Neural cell (in vitro differentiated cells): Measurements from ENCODE around the gene CAMK2D. TPM values are rescaled to one million over a fixed set of nuclear protein-coding genes. Genes with fewer than 3 reads are reported as not detected.

Experiments
- H2AFZ ChIP-seq: fragments of 200-600, 300-800 bp; sonication (generic), shearing (Covaris generic); 2 replicates; pipeline ENCODE4 v1.6.0; 2014; ENCODE audit warnings: low read depth, mild to moderate bottlenecking, antibody characterized with exemption, low read length, moderate library complexity
- H3F3A ChIP-seq: fragments of 200-600 bp; shearing (Covaris generic); 2 replicates; pipeline ENCODE4 v1.6.1; 2016; ENCODE audit warnings: mild to moderate bottlenecking, moderate library complexity, mixed read lengths, antibody characterized with exemption, low read length; ENCODE audit not compliant: insufficient read depth, poor library complexity, severe bottlenecking
- H3K27ac ChIP-seq: fragments of 200-600, 300-800 bp; sonication (generic), shearing (Covaris generic); 2 replicates; pipeline ENCODE4 v1.5.1; 2014; ENCODE audit warnings: mild to moderate bottlenecking, low read length, moderate library complexity
- H3K27me3 ChIP-seq: fragments of 300-800, 200-600 bp; sonication (generic), shearing (Covaris generic); 2 replicates; pipeline ENCODE4 v1.6.0; 2014; ENCODE audit warnings: mild to moderate bottlenecking, low read depth, low read length, moderate library complexity; ENCODE audit not compliant: insufficient read depth
- H3K36me3 ChIP-seq: fragments of 300-800, 200-600 bp; sonication (generic), shearing (Covaris generic); 2 replicates; pipeline ENCODE4 v1.5.1; 2014; ENCODE audit warnings: mild to moderate bottlenecking, antibody characterized with exemption, low read length, moderate library complexity; ENCODE audit not compliant: insufficient read depth
- H3K4me2 ChIP-seq: fragments of 300-800, 200-600 bp; sonication (generic), shearing (Covaris generic); 2 replicates; pipeline ENCODE4 v1.6.0; 2014; ENCODE audit warnings: mild to moderate bottlenecking, low read length
- H3K4me3 ChIP-seq: fragments of 300-800, 200-600 bp; sonication (generic), shearing (Covaris generic); 2 replicates; pipeline ENCODE4 v1.5.1; 2014; ENCODE audit warnings: mild to moderate bottlenecking, low read length, moderate library complexity
- H3K79me2 ChIP-seq: fragments of 200-600 bp; shearing (Covaris generic); replicated peaks from 2 replicates; pipeline ENCODE4 v1.6.0; 2014; ENCODE audit warnings: mild to moderate bottlenecking, low read length, moderate library complexity; ENCODE audit not compliant: insufficient read depth
- H3K9ac ChIP-seq: fragments of 300-800, 200-600 bp; sonication (generic), shearing (Covaris generic); 2 replicates; pipeline ENCODE4 v1.6.1; 2016; ENCODE audit warnings: mild to moderate bottlenecking, low read length, mixed read lengths
- H3K9me2 ChIP-seq: fragments of 200-600 bp; shearing (Covaris generic); 2 replicates; pipeline ENCODE4 v1.6.1; 2016; ENCODE audit warnings: mild to moderate bottlenecking, low read length, mixed read lengths; ENCODE audit not compliant: insufficient read depth
- H3K9me3 ChIP-seq: fragments of 200-600, 300-800 bp; sonication (generic), shearing (Covaris generic); 2 replicates; pipeline ENCODE4 v1.6.1; 2016; ENCODE audit warnings: mild to moderate bottlenecking, mixed run types, low read length, moderate library complexity, mixed read lengths
- H4K20me1 ChIP-seq: fragments of 200-600 bp; shearing (Covaris generic); 2 replicates; pipeline ENCODE4 v1.6.1; 2016; ENCODE audit warnings: mild to moderate bottlenecking, mixed run types; ENCODE audit not compliant: insufficient read depth
- CTCF ChIP-seq: fragments of 450-650 bp; IDR thresholded peaks from 2 replicates; pipeline ENCODE4 v1.5.1; 2014; ENCODE audit warnings: antibody characterized with exemption, mild to moderate bottlenecking, moderate library complexity; ENCODE audit not compliant: poor library complexity, severe bottlenecking
- EP300 ChIP-seq: fragments of 450-650 bp; conservative IDR thresholded peaks from 2 replicates; pipeline ENCODE4 v1.6.1; 2014; ENCODE audit warnings: antibody characterized with exemption, mild to moderate bottlenecking, moderate library complexity; ENCODE audit not compliant: poor library complexity, severe bottlenecking
- EZH2 ChIP-seq: fragments of 200-600, 300-800 bp; shearing (Covaris generic), sonication (generic); IDR thresholded peaks from 2 replicates; pipeline ENCODE4 v1.6.1; 2014; ENCODE audit warnings: antibody characterized with exemption, low read length, borderline replicate concordance, mild to moderate bottlenecking; ENCODE audit not compliant: insufficient read depth, poor library complexity, severe bottlenecking
- MXI1 ChIP-seq: fragments of 450-650 bp; conservative IDR thresholded peaks from 2 replicates; pipeline ENCODE4 v1.6.1; 2014; ENCODE audit warnings: antibody characterized with exemption, mild to moderate bottlenecking; ENCODE audit not compliant: poor library complexity, severe bottlenecking
- POLR2AphosphoS5 ChIP-seq: IDR thresholded peaks from 2 replicates; pipeline ENCODE4 v1.6.1; 2012
- RAD21 ChIP-seq: fragments of 450-650 bp; conservative IDR thresholded peaks from 2 replicates; pipeline ENCODE4 v1.6.1; 2014; ENCODE audit warnings: antibody characterized with exemption, mild to moderate bottlenecking, moderate library complexity
- SMC3 ChIP-seq: fragments of 450-650 bp; conservative IDR thresholded peaks from 2 replicates; pipeline ENCODE4 v1.6.1; 2014; ENCODE audit warnings: antibody characterized with exemption, mild to moderate bottlenecking, moderate library complexity; ENCODE audit not compliant: poor library complexity
- TAF1 ChIP-seq: IDR thresholded peaks from 2 replicates; pipeline ENCODE4 v1.6.1; 2012; ENCODE audit warnings: low read depth
- polyA plus RNA-seq: library from polyadenylated mRNA; depleted of rRNA; stranded (reverse); fragments of >200 nt; gene quantifications from 2 replicates; pipeline ENCODE4 v1.2.3, GENCODE V29; 2014
- TF ChIP-seq, protein P1 (sequence below): IDR thresholded peaks from 2 replicates; pipeline ENCODE4 v1.6.1; 2012; ENCODE audit warnings: borderline replicate concordance

Gene CAMK2D
- polyA plus RNA-seq, 1 donor from 2014 or later: 27.1 TPM

- Histone ChIP-seq H3K4me2 (no peak overlapping the region), H2AFZ (no peak overlapping the region), H3K27me3 (no peaks in the 10 kb centered on the region), H3K4me3 (no peak overlapping the region), H3F3A (no peaks in the 10 kb centered on the region), H3K9me2 (no peaks in the 10 kb centered on the region), H4K20me1 (no peaks in the 10 kb centered on the region), H3K9me3 (no peaks in the 10 kb centered on the region), H3K36me3 (no peaks in the 10 kb centered on the region), H3K27ac (no peak overlapping the region), H3K9ac (no peak overlapping the region), H3K79me2 (no peaks in the 10 kb centered on the region)
- TF ChIP-seq POLR2AphosphoS5 (no peak), CTCF (no peak), SMC3 (no peak), RAD21 (no peak), EZH2 (no peak), EP300 (no peak), TAF1 (no peak), MXI1 (no peak)
- TF ChIP-seq, protein P1, sequence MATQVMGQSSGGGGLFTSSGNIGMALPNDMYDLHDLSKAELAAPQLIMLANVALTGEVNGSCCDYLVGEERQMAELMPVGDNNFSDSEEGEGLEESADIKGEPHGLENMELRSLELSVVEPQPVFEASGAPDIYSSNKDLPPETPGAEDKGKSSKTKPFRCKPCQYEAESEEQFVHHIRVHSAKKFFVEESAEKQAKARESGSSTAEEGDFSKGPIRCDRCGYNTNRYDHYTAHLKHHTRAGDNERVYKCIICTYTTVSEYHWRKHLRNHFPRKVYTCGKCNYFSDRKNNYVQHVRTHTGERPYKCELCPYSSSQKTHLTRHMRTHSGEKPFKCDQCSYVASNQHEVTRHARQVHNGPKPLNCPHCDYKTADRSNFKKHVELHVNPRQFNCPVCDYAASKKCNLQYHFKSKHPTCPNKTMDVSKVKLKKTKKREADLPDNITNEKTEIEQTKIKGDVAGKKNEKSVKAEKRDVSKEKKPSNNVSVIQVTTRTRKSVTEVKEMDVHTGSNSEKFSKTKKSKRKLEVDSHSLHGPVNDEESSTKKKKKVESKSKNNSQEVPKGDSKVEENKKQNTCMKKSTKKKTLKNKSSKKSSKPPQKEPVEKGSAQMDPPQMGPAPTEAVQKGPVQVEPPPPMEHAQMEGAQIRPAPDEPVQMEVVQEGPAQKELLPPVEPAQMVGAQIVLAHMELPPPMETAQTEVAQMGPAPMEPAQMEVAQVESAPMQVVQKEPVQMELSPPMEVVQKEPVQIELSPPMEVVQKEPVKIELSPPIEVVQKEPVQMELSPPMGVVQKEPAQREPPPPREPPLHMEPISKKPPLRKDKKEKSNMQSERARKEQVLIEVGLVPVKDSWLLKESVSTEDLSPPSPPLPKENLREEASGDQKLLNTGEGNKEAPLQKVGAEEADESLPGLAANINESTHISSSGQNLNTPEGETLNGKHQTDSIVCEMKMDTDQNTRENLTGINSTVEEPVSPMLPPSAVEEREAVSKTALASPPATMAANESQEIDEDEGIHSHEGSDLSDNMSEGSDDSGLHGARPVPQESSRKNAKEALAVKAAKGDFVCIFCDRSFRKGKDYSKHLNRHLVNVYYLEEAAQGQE: no peak
Measured at GRCh38 chr4:113610537-113610936, 151.0 kb downstream of the CAMK2D start.

GRCh38 chr4:113607998-113608397 is 153.5 kb downstream of the CAMK2D start:
- Histone ChIP-seq H3K27ac (no peak overlapping the region), H3K9me2 (no peaks in the 10 kb centered on the region), H4K20me1 (no peaks in the 10 kb centered on the region), H3K9me3 (no peaks in the 10 kb centered on the region), H3K27me3 (no peaks in the 10 kb centered on the region), H3K4me2 (no peak overlapping the region), H3K36me3 (no peaks in the 10 kb centered on the region), H3K4me3 (no peak overlapping the region), H2AFZ (no peak overlapping the region), H3K79me2 (no peaks in the 10 kb centered on the region), H3K9ac (no peak overlapping the region), H3F3A (no peaks in the 10 kb centered on the region)
- no peak for TF ChIP-seq RAD21
- TF ChIP-seq MXI1: no peak
- TF ChIP-seq CTCF: no peak
- no peak for TF ChIP-seq POLR2AphosphoS5
- no peak for TF ChIP-seq SMC3
- no peak for TF ChIP-seq EZH2
- TF ChIP-seq TAF1: no peak
- TF ChIP-seq, protein P1: no peak
- TF ChIP-seq EP300: no peak
